Thymus (tissue), 11 donors: ENCODE measurements around the gene LUC7L. TPM values are rescaled to one million over a fixed set of nuclear protein-coding genes. Genes with fewer than 3 reads are reported as not detected.
A peak's percentile ranks its signal among the peaks of the same experiment; 100 is the strongest.
"Not testable (repeated sequence)": the region's sequence is repeated elsewhere in the genome, so short reads cannot be mapped to it uniquely, and the experiment has no call there.

ENCODE experiments used
- DNase-seq, 9 donors: peaks; one replicate each; pipeline ENCODE4 v3.0.0-alpha.2; 2013; ENCODE audit warnings: low spot score in 9 of 9, low read depth in 6 of 9, missing footprints in 1 of 9
- H3K27ac ChIP-seq, 2 donors: one replicate each; pipeline ENCODE4 v1.5.1; 2013; ENCODE audit warnings: control low read depth in 1 of 2, low read depth in 1 of 2, low read length in 1 of 2, mild to moderate bottlenecking in 1 of 2, moderate library complexity in 1 of 2
- H3K27me3 ChIP-seq, 2 donors: one replicate each; pipeline ENCODE4 v1.5.1; 2013; ENCODE audit warnings: low read length in 1 of 2; ENCODE audit not compliant: control insufficient read depth in 2 of 2, insufficient read depth in 1 of 2
- H3K36me3 ChIP-seq, 2 donors: one replicate each; pipeline ENCODE4 v1.5.1; 2013; ENCODE audit warnings: low read length in 1 of 2, mild to moderate bottlenecking in 1 of 2, moderate library complexity in 1 of 2; ENCODE audit not compliant: control insufficient read depth in 2 of 2, insufficient read depth in 2 of 2
- H3K4me1 ChIP-seq, 2 donors: one replicate each; pipeline ENCODE4 v1.5.1; 2013; ENCODE audit warnings: low read length in 2 of 2; ENCODE audit not compliant: control insufficient read depth in 2 of 2, insufficient read depth in 2 of 2
- H3K4me3 ChIP-seq, 2 donors: one replicate each; pipeline ENCODE4 v1.5.1; 2013; ENCODE audit warnings: low read length in 2 of 2, control low read depth in 1 of 2, mild to moderate bottlenecking in 1 of 2
- H3K9me3 ChIP-seq, 2 donors: one replicate each; pipeline ENCODE4 v1.5.1; 2013; ENCODE audit warnings: low read length in 1 of 2, mild to moderate bottlenecking in 1 of 2; ENCODE audit not compliant: control insufficient read depth in 2 of 2, insufficient read depth in 1 of 2
- WGBS: extraction: QIAGEN DNeasy Blood & Tissue Kit; methylation state at CpG from one replicate; pipeline ENCODE4 v1.1.7; 2013; 5-methylcytosine and 5-hydroxymethylcytosine counted together
- polyA plus RNA-seq: library from polyadenylated mRNA; stranded (reverse); fragments of 200-250 nt; gene quantifications from one replicate; pipeline ENCODE4 v1.2.3, GENCODE V29; 2013
- total RNA-seq: library from RNA; stranded (reverse); fragments of 120-200 nt; gene quantifications from one replicate; pipeline ENCODE4 v1.2.4, GENCODE V29; 2013
- donor health status: healthy.

Gene LUC7L
- total and polyA plus RNA-seq, 2 donors = 64.7 to 458 TPM

DNA sequence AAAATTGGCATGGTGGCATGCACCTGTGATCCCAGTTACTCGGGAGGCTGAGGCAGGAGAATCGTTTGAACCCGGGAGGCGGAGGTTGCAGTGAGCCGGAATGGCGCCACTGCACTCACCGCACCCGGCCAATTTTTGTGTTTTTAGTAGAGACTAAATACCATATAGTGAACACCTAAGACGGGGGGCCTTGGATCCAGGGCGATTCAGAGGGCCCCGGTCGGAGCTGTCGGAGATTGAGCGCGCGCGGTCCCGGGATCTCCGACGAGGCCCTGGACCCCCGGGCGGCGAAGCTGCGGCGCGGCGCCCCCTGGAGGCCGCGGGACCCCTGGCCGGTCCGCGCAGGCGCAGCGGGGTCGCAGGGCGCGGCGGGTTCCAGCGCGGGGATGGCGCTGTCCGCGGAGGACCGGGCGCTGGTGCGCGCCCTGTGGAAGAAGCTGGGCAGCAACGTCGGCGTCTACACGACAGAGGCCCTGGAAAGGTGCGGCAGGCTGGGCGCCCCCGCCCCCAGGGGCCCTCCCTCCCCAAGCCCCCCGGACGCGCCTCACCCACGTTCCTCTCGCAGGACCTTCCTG is 49.1 kb downstream of the LUC7L start, which contains the start of gene HBQ1:
TSS of gene HBQ1 (plus strand) at position 359 of the 575 bp plus-strand sequence. CDS start at position 387, 28 bp downstream.
- 10% methylated on average over 59 of the region's 59 CpGs for WGBS
- H3K27ac ChIP-seq = no peak within 1 kb of the TSS
- H3K36me3 ChIP-seq = peaks cover 9 to 10% of the 10 kb centered on the region in 2 donors
- H3K4me1 ChIP-seq = peaks cover 11 to 13% of the 10 kb centered on the region in 2 donors
- DNase-seq = peak in 2 of 9 donors; percentile 35 to 38
- H3K4me3 ChIP-seq = peak within 1 kb of the TSS in 1 of 2 donors; percentile 34
- H3K9me3 ChIP-seq = peaks cover 0 to 7% of the 10 kb centered on the region in 2 donors
- H3K27me3 ChIP-seq = peaks cover 42 to 57% of the 10 kb centered on the region in 2 donors

DNA sequence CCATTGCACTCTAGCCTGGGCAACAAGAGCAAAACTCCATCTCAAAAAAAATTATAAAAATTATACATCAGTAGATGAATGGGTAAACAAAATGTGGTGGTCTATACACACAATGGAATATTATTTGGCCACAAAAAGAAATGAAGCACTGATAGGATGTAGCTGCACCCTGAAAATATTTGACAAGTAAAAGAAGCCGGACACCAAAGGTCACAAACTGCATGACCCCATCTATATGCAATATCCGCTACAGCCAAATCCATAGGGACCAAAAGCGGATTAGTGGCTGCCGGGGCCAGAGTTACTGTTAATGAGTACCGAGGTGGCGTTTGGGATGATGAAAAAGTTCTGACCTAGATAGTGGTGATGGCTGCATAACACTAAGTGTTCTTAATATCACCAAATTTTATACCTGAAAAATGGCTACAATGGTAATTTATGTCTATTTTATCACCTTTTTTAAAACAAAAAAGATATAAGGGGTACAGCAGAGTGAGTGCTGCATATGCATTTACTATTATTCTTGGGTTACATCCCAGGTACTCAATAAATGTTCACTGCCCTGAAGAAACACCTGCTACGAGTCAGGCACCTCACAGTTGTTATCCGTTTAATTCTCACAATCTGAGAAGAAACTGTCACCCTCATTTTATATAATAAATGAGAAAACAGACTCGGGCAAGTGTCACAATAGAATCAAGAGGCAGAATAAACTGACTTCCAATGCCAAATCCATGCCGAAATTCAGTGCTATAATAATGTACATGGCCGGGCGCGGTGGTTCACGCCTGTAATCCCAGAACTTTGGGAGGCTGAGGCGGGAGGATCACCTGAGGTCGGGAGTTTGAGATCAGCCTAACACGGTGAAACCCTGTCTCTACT is 49.8 kb downstream of the LUC7L start:
- DNase-seq = no peak
- Histone ChIP-seq H3K27me3 (peaks cover 49 to 64% of the 10 kb centered on the region in 2 donors), H3K27ac (no peak overlapping the region), H3K4me1 (peaks cover 11 to 13% of the 10 kb centered on the region in 2 donors), H3K36me3 (peaks cover 3 to 4% of the 10 kb centered on the region in 2 donors), H3K9me3 (peaks cover 0 to 7% of the 10 kb centered on the region in 2 donors), H3K4me3 (no peak overlapping the region)
- 81% methylated on average over 17 of the region's 17 CpGs for WGBS

- Histone ChIP-seq H3K9me3 (peaks cover 0 to 7% of the 10 kb centered on the region in 2 donors), H3K4me3 (no peak overlapping the region), H3K36me3 (no peaks in the 10 kb centered on the region), H3K27me3 (peaks cover 50 to 68% of the 10 kb centered on the region in 2 donors), H3K27ac (no peak overlapping the region), H3K4me1 (peaks cover 11 to 13% of the 10 kb centered on the region in 2 donors)
- no peak for DNase-seq
- 88% methylated on average over 11 of the region's 11 CpGs for WGBS
Measured at GRCh38 chr16:178668-179015, 50.6 kb downstream of the LUC7L start.

- H3K27me3 ChIP-seq = peaks cover 50 to 72% of the 10 kb centered on the region in 2 donors
- WGBS = 78% methylated on average over 11 of the region's 11 CpGs
Measured at GRCh38 chr16:177981-178667, 51.1 kb downstream of the LUC7L start.

GRCh38 chr16:177394-177822 is 51.8 kb downstream of the LUC7L start:
- H3K27ac ChIP-seq = no peak overlapping the region
- H3K9me3 ChIP-seq = peaks cover 0 to 7% of the 10 kb centered on the region in 2 donors
- H3K27me3 ChIP-seq = peaks cover 50 to 72% of the 10 kb centered on the region in 2 donors
- no peaks in the 10 kb centered on the region for H3K36me3 ChIP-seq
- WGBS = 19% methylated on average over 13 of the region's 13 CpGs
- H3K4me1 ChIP-seq = peaks cover 11 to 13% of the 10 kb centered on the region in 2 donors
- no peak overlapping the region for H3K4me3 ChIP-seq
- no peak for DNase-seq

More at GRCh38 chr16:177981-178667, 51.1 kb downstream of the LUC7L start:
- Histone ChIP-seq H3K9me3 (peaks cover 0 to 7% of the 10 kb centered on the region in 2 donors), H3K36me3 (no peaks in the 10 kb centered on the region), H3K4me1 (peaks cover 11 to 13% of the 10 kb centered on the region in 2 donors), H3K4me3 (no peak overlapping the region), H3K27ac (no peak overlapping the region)
- DNase-seq = no peak

DNA sequence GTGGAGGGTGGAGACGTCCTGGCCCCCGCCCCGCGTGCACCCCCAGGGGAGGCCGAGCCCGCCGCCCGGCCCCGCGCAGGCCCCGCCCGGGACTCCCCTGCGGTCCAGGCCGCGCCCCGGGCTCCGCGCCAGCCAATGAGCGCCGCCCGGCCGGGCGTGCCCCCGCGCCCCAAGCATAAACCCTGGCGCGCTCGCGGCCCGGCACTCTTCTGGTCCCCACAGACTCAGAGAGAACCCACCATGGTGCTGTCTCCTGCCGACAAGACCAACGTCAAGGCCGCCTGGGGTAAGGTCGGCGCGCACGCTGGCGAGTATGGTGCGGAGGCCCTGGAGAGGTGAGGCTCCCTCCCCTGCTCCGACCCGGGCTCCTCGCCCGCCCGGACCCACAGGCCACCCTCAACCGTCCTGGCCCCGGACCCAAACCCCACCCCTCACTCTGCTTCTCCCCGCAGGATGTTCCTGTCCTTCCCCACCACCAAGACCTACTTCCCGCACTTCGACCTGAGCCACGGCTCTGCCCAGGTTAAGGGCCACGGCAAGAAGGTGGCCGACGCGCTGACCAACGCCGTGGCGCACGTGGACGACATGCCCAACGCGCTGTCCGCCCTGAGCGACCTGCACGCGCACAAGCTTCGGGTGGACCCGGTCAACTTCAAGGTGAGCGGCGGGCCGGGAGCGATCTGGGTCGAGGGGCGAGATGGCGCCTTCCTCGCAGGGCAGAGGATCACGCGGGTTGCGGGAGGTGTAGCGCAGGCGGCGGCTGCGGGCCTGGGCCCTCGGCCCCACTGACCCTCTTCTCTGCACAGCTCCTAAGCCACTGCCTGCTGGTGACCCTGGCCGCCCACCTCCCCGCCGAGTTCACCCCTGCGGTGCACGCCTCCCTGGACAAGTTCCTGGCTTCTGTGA is 52.5 kb downstream of the LUC7L start, which contains the start of gene HBA1:
TSS of gene HBA1 (plus strand) at position 204 of the 906 bp plus-strand sequence. CDS start at position 241, 37 bp downstream.
- WGBS = 8% methylated on average over 39 of the region's 88 CpGs
- not testable (repeated sequence) for H3K27ac ChIP-seq, H3K4me3 ChIP-seq, DNase-seq, H3K36me3 ChIP-seq, H3K9me3 ChIP-seq
- Histone ChIP-seq H3K27me3 (peaks cover 52 to 74% of the 10 kb centered on the region in 2 donors), H3K4me1 (peaks cover 11 to 13% of the 10 kb centered on the region in 2 donors)

- not testable (repeated sequence) for DNase-seq, H3K4me3 ChIP-seq, H3K27ac ChIP-seq, H3K4me1 ChIP-seq, H3K9me3 ChIP-seq, H3K36me3 ChIP-seq
- H3K27me3 ChIP-seq = peaks cover 54 to 75% of the 10 kb centered on the region in 2 donors
- 4% methylated on average over 25 of the region's 39 CpGs for WGBS
Measured at GRCh38 chr16:176006-176405, 53.2 kb downstream of the LUC7L start.
